ENCODE results near the gene USP49. TPM values are rescaled to one million over a fixed set of nuclear protein-coding genes. Genes with fewer than 3 reads are reported as not detected.
A peak's percentile ranks its signal among the peaks of the same experiment; 100 is the strongest.

USP49 gene
- total RNA-seq, 1 experiment from 2014 or later = 18.5 TPM

DNA sequence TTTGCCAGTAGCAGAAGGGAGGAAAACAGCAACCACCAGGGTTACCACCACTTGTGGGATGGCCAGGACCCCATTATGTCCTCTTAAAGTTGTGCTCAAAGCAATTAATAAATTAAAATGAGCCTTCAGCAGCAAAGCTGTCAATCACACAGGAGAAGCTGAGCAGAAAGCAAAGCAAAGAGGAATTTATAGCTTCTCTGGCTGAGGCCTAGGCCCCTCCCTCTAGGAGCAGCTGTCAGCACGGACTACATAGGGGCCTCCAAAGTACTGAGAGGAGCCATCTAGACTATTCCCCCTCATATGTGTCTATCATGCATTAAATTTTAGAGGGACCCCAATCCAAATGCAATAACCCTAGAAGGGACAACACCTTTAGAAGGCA, 40.0 kb upstream of the USP49 start:
- H3K27me3 Mint-ChIP-seq (ENCODE audit: insufficient read depth, unreplicated experiment) = no peaks in the 10 kb centered on the region
- no peaks in the 10 kb centered on the region for H3K9me3 ChIP-seq
- no peak overlapping the region for H3K4me3 ChIP-seq (ENCODE audit: low read depth, low read length)
- ChIA-PET CTCF (interaction anchor here (0.6 to 2.6 kb wide), 4 partner anchors 14 to 110 kb away, joined by 3 to 13 read pairs (median 8); partner anchors contain the start of genes BYSL, MED20 and USP49), POLR2A (interaction anchor here (1.4 kb wide), 1 partner anchor 14 kb away, joined by 9 read pairs; the partner anchor contains the start of genes BYSL and MED20)
- intact Hi-C loops (cut with micrococcal nuclease; ENCODE audit: unreplicated experiment) = loop anchor here (5.0 kb wide), 1 partner anchor 133 kb away; no protein-coding TSS in a partner anchor
- peak in 1 of 2 experiments; percentile 31 for DNase-seq
- H3K4me1 Mint-ChIP-seq (ENCODE audit: low read depth, unreplicated experiment) = peaks cover 13% of the 10 kb centered on the region
- peak overlapping the region; percentile 20 for H3K27ac Mint-ChIP-seq (ENCODE audit: unreplicated experiment)
- peaks cover 32% of the 10 kb centered on the region for H3K4me1 ChIP-seq
- peaks cover 4% of the 10 kb centered on the region for H3K36me3 ChIP-seq (ENCODE audit: control insufficient read depth, insufficient read depth, low read length)
- H3K36me3 Mint-ChIP-seq (ENCODE audit: insufficient read depth, unreplicated experiment) = peaks cover 59% of the 10 kb centered on the region
- H3K9me3 Mint-ChIP-seq (ENCODE audit: unreplicated experiment) = no peaks in the 10 kb centered on the region
- TF ChIP-seq, protein P1, sequence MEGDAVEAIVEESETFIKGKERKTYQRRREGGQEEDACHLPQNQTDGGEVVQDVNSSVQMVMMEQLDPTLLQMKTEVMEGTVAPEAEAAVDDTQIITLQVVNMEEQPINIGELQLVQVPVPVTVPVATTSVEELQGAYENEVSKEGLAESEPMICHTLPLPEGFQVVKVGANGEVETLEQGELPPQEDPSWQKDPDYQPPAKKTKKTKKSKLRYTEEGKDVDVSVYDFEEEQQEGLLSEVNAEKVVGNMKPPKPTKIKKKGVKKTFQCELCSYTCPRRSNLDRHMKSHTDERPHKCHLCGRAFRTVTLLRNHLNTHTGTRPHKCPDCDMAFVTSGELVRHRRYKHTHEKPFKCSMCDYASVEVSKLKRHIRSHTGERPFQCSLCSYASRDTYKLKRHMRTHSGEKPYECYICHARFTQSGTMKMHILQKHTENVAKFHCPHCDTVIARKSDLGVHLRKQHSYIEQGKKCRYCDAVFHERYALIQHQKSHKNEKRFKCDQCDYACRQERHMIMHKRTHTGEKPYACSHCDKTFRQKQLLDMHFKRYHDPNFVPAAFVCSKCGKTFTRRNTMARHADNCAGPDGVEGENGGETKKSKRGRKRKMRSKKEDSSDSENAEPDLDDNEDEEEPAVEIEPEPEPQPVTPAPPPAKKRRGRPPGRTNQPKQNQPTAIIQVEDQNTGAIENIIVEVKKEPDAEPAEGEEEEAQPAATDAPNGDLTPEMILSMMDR (IDR thresholded peaks at IDR 0.05; ENCODE audit: insufficient read depth in 1 of 2, low read depth in 1 of 2, low read length in 1 of 2, severe bottlenecking in 1 of 2, unreplicated experiment in 1 of 2) = no peak
- no peaks in the 10 kb centered on the region for H3K27me3 ChIP-seq (replicated peaks; ENCODE audit: control insufficient read depth, insufficient read depth, low read length)
- no peak overlapping the region for H3K4me3 Mint-ChIP-seq (ENCODE audit: unreplicated experiment)
- no TSS peak for BruUV-seq (replicated peaks)

DNA sequence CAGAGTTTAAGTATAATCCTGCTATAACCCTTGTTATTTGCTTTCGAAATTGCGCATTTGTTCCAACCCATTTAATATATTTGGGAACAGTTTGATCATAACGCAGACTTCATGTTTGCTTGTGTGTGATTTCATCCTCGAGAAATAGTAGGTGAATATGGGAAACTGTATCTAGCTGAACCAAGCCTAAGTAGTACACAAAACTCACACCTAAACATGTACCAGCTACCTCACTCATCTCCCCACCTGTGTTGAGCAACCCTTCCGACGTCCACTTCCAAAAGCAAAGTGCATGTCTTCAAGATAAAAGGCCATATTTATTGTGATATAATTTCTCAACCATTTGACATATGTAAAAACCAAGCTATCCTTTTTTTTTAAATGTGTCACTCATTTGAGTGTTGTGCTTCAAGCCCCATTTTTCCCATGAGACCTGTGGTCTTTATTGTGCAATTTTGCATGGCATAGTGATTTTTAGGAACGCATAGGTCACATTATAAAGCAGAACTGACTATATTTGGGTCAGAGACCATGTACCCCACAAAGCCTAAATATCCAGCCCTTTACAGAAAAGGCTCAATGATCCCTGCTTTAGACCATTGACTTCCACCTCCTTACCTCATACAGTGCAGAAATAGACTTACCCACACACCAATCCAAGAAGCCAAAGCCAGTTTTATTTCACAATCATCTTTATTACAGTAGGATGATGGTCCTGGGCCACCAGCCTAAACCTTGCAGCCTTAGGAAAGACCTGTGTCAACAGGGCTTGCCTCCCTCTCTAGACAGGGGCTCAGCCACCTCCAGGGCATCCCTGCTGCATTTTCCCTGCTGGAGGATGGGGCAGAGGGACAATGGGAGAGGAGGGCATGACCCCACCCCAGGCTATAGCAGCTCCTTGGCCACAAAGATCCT, 39.4 kb upstream of the USP49 start:
- peaks cover 6% of the 10 kb centered on the region for H3K36me3 ChIP-seq (ENCODE audit: control insufficient read depth, insufficient read depth, low read length)
- peak overlapping the region; percentile 15 for H3K27ac Mint-ChIP-seq (ENCODE audit: unreplicated experiment)
- POLR2A ChIA-PET = no interaction called here
- peak; percentile 15 to 54 for DNase-seq
- intact Hi-C loops (cut with micrococcal nuclease; ENCODE audit: unreplicated experiment) = loop anchor here (5.0 kb wide), 1 partner anchor 132 kb away; no protein-coding TSS in a partner anchor
- H3K9me3 ChIP-seq = no peaks in the 10 kb centered on the region
- CTCF ChIA-PET = interaction anchor here (0.6 to 2.6 kb wide), 5 partner anchors 13 to 110 kb away, joined by 3 to 13 read pairs (median 4); partner anchors contain the start of genes BYSL, MED20 and USP49
- no peaks in the 10 kb centered on the region for H3K27me3 ChIP-seq (replicated peaks; ENCODE audit: control insufficient read depth, insufficient read depth, low read length)
- H3K4me1 Mint-ChIP-seq (ENCODE audit: low read depth, unreplicated experiment) = peaks cover 7% of the 10 kb centered on the region
- H3K4me3 ChIP-seq (ENCODE audit: low read depth, low read length) = no peak overlapping the region
- no peaks in the 10 kb centered on the region for H3K9me3 Mint-ChIP-seq (ENCODE audit: unreplicated experiment)
- BruUV-seq (replicated peaks) = no TSS peak
- no peaks in the 10 kb centered on the region for H3K27me3 Mint-ChIP-seq (ENCODE audit: insufficient read depth, unreplicated experiment)
- peaks cover 25% of the 10 kb centered on the region for H3K4me1 ChIP-seq
- no peak overlapping the region for H3K4me3 Mint-ChIP-seq (ENCODE audit: unreplicated experiment)
- peaks cover 58% of the 10 kb centered on the region for H3K36me3 Mint-ChIP-seq (ENCODE audit: insufficient read depth, unreplicated experiment)
- TF ChIP-seq, protein P1 (IDR thresholded peaks at IDR 0.05; ENCODE audit: insufficient read depth in 1 of 2, low read depth in 1 of 2, low read length in 1 of 2, severe bottlenecking in 1 of 2, unreplicated experiment in 1 of 2) = no peak

DNA sequence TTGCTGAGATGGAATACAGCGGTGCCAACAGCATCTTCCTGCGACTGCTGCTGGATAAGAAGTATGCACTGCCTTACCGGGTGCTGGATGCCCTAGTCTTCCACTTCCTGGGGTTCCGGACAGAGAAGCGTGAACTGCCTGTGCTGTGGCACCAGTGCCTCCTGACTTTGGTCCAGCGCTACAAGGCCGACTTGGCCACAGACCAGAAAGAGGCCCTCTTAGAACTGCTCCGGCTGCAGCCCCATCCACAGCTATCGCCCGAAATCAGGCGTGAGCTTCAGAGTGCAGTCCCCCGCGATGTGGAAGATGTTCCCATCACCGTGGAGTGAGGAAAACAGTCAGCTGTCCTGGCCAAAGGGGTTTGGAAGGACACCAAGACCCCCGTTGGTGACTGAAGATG, 37.2 kb upstream of the USP49 start:
- DNase-seq = no peak
- peaks cover 79% of the 10 kb centered on the region for H3K36me3 Mint-ChIP-seq (ENCODE audit: insufficient read depth, unreplicated experiment)
- peaks cover 7% of the 10 kb centered on the region for H3K36me3 ChIP-seq (ENCODE audit: control insufficient read depth, insufficient read depth, low read length)

More for the DNA sequence above, 37.2 kb upstream of the USP49 start:
- H3K27me3 ChIP-seq (replicated peaks; ENCODE audit: control insufficient read depth, insufficient read depth, low read length) = no peaks in the 10 kb centered on the region
- no peak overlapping the region for H3K27ac Mint-ChIP-seq (ENCODE audit: unreplicated experiment)
- no peaks in the 10 kb centered on the region for H3K4me1 Mint-ChIP-seq (ENCODE audit: low read depth, unreplicated experiment)
- no peaks in the 10 kb centered on the region for H3K27me3 Mint-ChIP-seq (ENCODE audit: insufficient read depth, unreplicated experiment)
- intact Hi-C loops (cut with micrococcal nuclease; ENCODE audit: unreplicated experiment) = no loop called here
- H3K9me3 Mint-ChIP-seq (ENCODE audit: unreplicated experiment) = no peaks in the 10 kb centered on the region
- no peak overlapping the region for H3K4me3 Mint-ChIP-seq (ENCODE audit: unreplicated experiment)
- ChIA-PET POLR2A (no interaction called here), CTCF (interaction anchor here (0.6 to 1.2 kb wide), 2 partner anchors 11 to 85 kb away, joined by 3 to 5 read pairs; partner anchors contain the start of genes BYSL and MED20)
- TF ChIP-seq, protein P1 (IDR thresholded peaks at IDR 0.05; ENCODE audit: insufficient read depth in 1 of 2, low read depth in 1 of 2, low read length in 1 of 2, severe bottlenecking in 1 of 2, unreplicated experiment in 1 of 2) = no peak
- H3K4me1 ChIP-seq = peaks cover 16% of the 10 kb centered on the region
- H3K9me3 ChIP-seq = no peaks in the 10 kb centered on the region
- H3K4me3 ChIP-seq (ENCODE audit: low read depth, low read length) = no peak overlapping the region
- no TSS peak for BruUV-seq (replicated peaks)

Measured in Caco-2 (cell line).